HG03558 (cell line): Measurements from ENCODE around the gene HERC3.

Experiments used
- ATAC-seq: cut with Tn5 transposase; IDR thresholded peaks from one replicate; pipeline ENCODE4 v1.9.1; 2021; ENCODE audit warnings: moderate number of reproducible peaks; ENCODE audit not compliant: unreplicated experiment; ENCODE audit errors: extremely low read depth

The HERC3 gene

DNA sequence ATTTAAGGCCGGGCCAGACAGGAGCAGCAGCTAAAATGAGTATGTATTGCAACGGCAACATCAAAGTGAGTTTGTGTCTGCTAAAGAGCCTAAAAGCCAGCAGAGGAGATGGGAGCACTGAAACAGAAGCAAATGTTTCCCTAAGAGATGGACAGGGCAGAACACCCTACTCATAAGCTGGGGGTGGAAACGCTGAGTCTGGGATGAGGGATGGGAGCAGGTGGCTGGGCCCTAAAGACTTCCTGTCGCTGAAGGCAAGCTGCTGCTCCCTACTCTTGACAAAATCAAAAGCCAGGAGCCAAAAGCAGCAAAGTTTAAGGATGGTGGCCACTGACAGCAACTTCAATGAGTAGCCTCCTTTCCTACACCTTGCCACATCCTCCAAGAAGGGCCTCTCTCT lies 145.9 kb downstream of the HERC3 start:
- ATAC-seq, result no peak

DNA sequence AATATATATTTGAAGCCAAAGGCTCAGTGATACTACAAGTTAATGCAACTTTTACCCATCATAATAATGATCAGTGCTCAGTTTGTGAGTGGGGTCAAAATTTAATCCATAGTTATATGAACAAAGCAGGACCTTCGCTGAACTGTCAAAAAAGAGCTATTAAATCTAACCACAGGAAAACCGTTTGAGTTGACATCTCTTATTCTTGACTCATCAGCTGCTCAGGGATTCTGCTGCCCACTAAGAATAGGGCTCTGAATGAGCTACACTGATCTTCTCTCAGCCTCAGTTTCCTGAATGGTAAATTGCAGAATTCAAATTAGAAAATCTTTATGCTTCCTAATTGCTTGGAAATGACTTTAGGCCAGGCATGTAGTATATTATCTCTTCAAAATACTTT lies 150.3 kb downstream of the HERC3 start:
- ATAC-seq, result no peak

DNA sequence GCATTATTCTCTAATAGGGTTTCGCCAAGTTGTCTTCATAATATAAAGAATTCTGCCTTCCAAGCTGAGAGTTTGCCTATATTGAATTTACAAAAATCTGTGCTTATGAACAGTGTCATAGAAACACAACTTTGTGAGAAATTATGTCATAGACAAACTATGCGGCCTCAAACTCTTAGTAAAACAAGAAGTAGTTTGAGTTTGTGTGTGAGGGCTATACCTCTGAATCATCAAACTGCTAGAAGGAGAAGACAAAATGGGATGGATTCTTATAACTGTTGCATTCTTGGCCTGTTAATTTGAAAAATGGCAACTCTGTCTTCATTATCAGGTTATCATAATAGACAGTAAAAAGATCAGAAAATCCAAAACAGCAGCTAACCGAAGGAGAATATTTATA lies 151.4 kb downstream of the HERC3 start:
- no peak for ATAC-seq

DNA sequence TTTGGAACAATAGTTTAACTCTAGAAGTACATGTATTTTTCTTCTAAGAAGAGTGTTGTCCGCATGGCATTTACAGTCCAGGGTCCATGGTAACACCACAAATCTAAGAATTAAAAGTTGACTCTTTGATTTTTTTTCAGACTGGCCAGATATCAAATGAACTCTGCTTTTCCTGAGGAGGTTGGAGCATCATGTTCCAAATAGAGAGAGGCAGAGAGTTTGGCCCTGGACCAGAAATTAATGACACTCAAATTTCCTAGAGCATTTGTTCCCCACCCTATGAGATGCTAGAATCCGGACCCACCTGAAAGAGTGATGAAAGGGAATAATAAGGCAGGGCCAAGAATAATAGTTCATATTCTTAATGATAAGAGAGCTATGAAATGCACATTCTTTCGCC lies 152.3 kb downstream of the HERC3 start:
- ATAC-seq, result no peak

DNA sequence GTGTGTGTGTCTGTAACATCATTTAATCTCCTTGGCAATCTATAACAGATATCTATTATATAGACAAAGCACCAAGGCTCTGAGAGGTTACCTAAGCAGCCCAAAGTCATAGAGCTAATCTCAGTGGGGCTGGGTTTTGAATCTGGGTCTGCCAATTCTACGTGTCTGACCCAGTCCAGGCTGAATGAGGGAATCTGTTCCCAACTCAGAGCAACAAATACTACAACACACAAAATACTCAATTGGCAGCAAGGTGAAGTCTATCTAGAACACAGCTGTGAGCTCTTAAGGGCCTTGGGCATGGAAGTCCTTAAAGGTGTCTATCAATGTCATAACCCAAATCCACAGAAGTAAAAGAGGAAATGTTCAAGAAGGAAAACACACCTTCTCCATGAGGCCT lies 152.9 kb downstream of the HERC3 start:
- ATAC-seq, result no peak

DNA sequence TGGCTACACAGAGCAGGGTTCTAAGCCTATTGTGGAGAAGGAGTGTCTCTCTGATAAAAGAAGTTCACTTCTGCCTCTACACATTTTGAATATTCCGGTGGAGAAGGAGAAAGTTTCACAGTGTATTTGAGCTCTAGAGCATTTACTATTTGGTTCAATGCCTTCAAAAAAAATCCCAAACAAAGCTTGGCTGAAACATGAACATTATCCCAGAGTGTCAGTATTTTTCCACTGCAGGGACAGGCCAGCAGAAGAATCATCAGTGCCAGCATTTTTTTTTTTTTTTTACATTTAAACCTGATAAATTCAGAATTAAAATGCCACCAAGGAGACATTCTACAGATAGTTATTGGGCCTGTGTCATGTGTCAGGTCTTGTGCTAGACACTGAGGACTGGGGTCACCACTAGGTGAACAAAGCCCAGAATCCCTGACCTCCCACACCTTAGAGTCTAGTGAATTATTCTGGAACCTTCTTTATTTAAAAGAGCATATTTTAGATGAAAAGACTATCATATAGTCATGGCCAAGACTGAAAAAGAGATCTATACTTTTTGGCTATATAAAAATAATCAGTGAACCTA lies 153.4 kb downstream of the HERC3 start:
- ATAC-seq, result no peak

DNA sequence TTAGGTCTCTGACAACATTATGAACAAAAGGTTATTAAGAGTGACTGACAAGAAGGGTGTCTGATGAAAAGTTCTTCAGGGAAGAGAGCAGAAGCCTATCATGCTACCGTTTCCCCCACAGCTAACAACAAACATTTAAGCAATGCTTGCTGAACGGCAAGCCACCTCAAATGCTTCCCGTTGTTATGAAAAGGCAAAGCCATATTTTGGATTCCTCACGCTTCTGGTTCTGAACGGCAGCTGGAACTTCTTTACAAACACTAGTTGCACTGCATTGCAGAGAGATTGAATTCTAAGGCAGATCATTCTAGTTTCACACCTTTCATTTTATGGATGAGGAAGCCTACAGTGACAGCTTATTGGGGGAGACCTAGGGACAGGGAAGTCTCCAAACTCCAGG lies 153.9 kb downstream of the HERC3 start:
- no peak for ATAC-seq

DNA sequence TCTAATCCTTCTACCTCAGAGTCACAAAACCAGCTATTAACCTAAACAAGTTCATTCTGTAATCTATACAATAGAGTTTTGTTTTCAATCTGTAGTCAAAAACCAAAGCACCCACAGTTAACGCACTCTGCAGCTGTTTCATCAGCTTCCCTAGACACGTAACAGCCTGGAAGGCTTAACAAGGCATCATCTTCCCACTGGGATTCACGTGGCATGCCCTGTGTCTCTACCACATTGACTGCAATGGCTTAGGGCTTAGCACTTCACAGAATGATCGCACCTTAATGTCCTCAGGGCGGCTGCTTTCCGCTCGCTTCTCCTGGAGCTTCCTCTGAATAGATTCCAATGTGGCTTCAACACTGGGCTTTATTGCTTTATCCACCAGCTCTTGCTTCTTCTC lies 155.1 kb downstream of the HERC3 start:
- ATAC-seq, result no peak

DNA sequence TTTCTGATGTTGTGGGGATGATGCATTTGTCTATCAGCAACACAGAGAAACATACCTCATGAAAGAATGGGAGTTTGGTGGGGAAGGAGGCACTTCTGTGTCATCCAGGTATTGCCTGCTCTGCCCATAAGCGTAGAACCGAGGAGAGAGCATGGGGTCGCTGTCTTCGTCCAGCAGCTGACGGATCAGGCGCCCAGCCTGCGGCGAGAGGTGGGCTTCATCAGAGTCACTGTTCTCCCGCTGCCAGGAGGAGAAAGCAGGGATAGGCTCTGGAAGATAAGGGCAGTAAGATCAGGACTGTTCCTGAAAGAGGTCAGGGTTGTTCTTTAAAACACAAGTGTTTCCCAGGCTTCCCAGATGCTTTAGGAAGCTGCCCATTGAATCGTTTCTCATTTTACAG lies 158.1 kb downstream of the HERC3 start:
- ATAC-seq, result no peak

DNA sequence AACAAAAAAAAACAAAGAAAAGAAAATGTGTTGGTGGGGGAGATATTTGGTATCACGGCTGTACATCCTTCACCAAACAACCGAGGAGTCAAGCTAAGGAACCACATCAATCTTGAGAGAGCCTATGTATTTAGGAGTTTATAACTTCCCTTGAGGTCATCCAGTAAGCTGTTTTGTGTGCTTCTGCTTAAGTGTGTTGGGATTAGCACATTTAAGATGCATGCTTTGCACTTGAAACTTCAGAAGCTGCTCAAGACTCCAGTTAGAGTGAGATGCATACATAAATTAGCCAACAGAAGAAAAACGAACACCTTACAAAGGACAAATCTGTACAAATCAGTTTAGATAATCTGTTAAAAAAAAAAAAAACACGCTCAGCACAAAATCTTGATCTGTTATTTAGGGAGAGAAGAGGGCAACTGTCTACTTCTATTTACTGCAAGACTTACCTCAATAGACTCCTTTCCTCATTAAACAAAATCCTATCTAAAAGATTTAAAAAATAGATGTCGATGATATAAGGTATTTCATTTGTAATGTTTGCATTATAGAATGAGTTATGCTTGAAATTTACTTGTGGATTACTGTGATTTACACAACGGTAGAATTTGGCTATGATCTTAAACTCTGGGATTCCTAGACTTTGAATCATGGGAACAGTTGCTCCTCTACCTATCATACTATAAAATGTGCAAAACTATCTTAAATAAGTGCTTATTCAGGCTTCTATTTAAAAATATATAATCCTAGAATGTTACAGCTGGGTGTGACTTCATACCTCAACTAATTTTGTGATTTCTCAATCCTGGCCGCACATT lies 159.2 kb downstream of the HERC3 start:
- no peak for ATAC-seq

DNA sequence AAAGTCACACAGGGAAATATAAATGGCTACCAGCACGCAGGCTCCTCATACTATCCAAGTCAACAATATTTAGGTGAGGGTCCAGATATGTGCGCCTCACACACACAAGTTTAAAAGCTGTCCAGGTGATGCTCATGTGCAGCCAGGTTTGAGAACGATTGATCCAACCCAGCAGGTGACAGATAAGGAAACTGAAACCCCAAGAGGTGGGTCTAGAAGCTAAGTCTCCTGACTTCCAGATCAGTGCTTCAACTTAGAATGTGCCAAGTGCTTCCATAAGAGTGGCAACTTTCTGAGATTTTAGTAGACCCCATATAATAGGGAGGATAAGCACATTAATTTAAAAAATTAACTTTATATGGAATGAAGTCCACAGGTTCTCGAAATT lies 159.8 kb downstream of the HERC3 start:
- no peak for ATAC-seq

DNA sequence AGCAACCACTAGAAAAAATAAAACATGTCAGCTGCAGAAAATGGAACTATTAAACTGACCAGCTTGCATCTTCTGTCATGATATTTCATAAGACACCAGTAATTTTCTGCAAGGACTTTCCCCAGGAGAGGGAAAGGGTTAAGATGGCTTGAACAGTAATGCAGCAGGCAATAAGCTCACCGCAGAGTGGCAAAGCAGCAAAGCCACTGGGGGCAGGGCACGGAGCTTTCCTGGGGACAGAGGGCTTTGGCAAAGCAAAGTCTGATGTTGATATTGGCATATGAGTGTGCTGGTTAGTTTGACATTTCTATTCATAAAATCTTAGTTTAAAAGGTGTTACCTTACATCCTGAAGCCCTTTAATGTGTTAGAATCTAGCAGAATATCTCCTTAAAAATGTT lies 160.5 kb downstream of the HERC3 start:
- ATAC-seq, result no peak

DNA sequence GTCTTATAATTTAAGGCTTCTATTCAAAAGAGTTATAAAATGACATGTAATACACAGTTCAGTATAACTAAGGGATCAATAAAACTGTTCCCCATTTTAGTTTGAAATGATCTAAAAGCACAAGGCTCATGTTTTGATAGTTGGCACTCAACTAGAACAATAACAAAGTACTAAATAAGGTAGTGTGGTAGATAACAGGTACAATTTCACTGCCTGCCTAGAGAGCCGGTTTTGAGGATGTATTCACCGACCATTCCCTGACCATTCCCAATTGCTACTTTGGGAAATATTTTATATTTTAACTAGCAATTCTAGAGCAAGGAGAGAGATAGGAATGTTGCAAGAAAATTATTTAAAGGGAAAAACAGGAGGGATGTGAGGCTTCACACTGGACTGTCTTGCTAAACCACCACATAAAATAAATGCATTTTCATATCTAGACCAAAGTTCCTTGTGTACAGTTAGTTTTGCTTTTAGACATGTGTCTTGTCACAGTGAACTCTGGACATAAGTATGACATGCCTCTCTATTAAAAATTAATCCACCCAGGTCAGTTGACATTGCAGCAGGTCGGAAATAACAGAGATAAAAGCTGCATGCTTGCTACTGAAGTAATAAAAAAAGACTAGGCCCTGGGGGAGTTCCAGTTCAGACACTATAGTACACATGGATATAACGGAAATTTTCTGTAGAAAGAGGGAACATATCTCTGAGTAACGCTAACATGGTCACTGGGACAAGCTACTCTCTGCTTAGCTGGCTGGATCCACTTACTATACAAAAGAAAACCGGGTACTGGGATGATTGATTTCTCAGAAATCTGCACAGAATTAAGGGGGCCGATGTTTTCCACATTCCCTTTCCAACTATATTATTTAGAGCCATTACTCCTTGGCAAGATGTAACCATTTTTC lies 161.6 kb downstream of the HERC3 start:
- no peak for ATAC-seq

DNA sequence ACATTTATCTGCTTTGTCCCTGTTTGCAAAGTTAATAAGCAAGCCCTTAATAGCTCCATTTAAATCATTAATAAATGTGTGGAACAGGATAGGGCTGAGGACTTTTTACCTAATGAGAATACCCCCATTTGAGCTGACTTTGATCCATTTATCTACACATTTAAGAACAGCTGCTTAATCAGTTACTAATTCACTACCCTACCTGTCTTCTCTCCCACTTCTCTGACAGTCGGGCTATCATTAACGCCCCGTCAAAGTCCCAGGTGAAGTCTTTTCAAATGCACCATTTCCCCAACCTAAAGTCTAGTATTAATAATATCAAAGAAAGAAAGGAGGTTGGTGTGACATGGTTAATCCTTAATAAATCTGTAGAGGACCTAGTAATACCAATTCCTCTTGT lies 162.5 kb downstream of the HERC3 start:
- no peak for ATAC-seq

DNA sequence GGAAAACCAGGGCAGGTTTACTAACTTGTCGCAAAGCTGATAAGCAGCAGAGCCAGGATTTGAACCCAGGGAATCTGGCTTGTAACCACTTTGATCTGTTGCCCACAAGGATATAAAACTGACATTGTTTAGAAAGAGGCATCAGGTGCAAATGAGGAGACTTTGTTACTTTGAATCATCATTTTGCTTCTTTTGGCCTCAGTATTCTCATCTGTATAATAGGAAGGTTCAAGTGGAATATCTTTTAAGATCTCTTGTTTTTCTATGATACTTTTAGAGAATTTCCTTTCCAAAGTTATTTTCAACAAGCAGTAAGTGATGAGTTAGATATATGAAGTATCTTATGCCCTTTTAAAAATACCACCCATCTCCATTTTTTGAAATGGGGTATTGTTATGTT lies 163.2 kb downstream of the HERC3 start:
- no peak for ATAC-seq

DNA sequence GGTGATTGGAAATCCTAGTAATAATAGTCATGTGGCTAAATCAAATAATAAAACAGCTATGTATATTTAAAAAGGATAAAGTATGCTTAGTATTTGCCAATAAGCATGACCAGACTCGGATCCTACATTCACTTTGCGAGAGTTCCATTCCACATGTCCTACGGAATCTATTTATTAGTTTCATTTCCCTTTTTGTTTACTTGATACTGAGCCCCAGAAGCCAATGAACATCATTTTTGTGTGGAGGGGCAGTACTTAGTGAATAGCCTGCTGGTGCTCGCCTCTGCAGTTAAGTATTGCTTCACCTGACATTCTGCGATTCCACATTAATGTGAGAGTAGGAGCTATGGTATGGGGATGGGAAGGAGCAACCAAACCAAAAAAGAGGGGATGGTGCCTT lies 163.9 kb downstream of the HERC3 start:
- ATAC-seq, result no peak

DNA sequence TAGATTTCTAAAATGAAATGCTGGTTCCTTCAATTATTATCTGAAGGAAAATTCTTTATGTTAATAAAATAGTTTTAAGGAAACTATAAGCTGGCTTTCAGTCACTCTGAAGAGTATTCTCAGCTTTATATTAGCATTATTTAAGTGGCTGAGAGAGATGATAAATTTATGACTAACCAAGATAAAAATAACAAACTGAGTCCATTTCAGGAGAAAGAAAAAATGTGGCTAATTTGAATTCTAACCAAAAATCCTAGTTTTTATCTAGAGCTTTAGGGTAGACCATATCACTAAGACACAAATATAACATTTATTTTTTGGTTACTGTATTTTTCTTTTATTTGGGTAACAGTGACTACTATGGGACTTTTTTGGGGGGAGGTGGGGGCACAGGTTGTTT lies 164.8 kb downstream of the HERC3 start:
- no peak for ATAC-seq

DNA sequence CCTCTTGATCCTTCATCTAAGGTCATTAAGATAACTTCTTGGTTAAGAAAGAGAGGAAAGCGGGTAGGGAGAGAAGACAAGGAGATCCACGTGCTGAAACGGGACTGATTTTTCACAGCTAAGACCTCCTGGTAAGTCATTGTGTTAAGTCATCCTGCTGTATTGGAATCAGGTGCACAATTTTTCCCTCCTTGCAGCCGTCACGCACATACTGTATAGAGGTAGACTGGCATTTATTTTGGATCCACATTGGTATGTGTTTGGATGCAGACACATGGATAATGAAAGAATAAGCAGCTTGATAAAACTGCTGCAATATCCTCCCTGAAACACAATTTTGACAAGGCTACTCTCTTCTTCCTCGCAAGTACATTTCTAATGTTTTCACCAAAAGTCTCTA lies 165.5 kb downstream of the HERC3 start:
- no peak for ATAC-seq
